Hepatocyte (in vitro differentiated cells): ENCODE data around the gene RETN. TPM values are rescaled to one million over a fixed set of nuclear protein-coding genes. Genes with fewer than 3 reads are reported as not detected.

Experiments
- DNase-seq: peaks from one replicate; pipeline ENCODE4 v3.0.0-alpha.2; 2016; ENCODE audit warnings: low spot score
- H2AFZ ChIP-seq: fragments of 200-600 bp; sonication (generic); 2 replicates; pipeline ENCODE4 v1.6.0; 2016; ENCODE audit warnings: antibody characterized with exemption, mild to moderate bottlenecking
- H3K27ac ChIP-seq: fragments of 200-600 bp; sonication (generic); 2 replicates; pipeline ENCODE4 v1.5.1; 2016; ENCODE audit warnings: mild to moderate bottlenecking
- H3K27me3 ChIP-seq: fragments of 200-600 bp; sonication (generic); 2 replicates; pipeline ENCODE4 v1.6.1; 2016
- H3K36me3 ChIP-seq: fragments of 200-600 bp; sonication (generic); replicated peaks from 2 replicates; pipeline ENCODE4 v1.5.1; 2016; ENCODE audit warnings: low read depth; ENCODE audit not compliant: insufficient read depth
- H3K4me1 ChIP-seq: fragments of 200-600 bp; sonication (generic); 2 replicates; pipeline ENCODE4 v1.5.1; 2016; ENCODE audit warnings: mild to moderate bottlenecking, moderate library complexity; ENCODE audit not compliant: insufficient read depth
- H3K4me2 ChIP-seq: fragments of 200-600 bp; sonication (generic); 2 replicates; pipeline ENCODE4 v1.6.0; 2016
- H3K4me3 ChIP-seq: fragments of 200-600 bp; sonication (generic); 2 replicates; pipeline ENCODE4 v1.5.1; 2016; ENCODE audit warnings: mild to moderate bottlenecking
- H3K79me2 ChIP-seq: fragments of 200-600 bp; sonication (generic); 2 replicates; pipeline ENCODE4 v1.6.0; 2017; ENCODE audit warnings: mild to moderate bottlenecking
- H3K9me2 ChIP-seq: fragments of 200-600 bp; sonication (generic); replicated peaks from 2 replicates; pipeline ENCODE4 v1.6.0; 2017; ENCODE audit warnings: mild to moderate bottlenecking; ENCODE audit not compliant: insufficient read depth
- H3K9me3 ChIP-seq: fragments of 200-600 bp; sonication (generic); 2 replicates; pipeline ENCODE4 v1.5.1; 2016; ENCODE audit warnings: low read depth, mild to moderate bottlenecking
- H4K20me1 ChIP-seq: fragments of 200-600 bp; sonication (generic); 2 replicates; pipeline ENCODE4 v1.6.0; 2016; ENCODE audit warnings: mild to moderate bottlenecking; ENCODE audit not compliant: insufficient read depth, poor library complexity, severe bottlenecking
- EZH2 ChIP-seq: fragments of 200-600 bp; sonication (generic); IDR thresholded peaks from 2 replicates; pipeline ENCODE4 v1.6.1; 2016; ENCODE audit warnings: antibody characterized with exemption, mild to moderate bottlenecking, borderline replicate concordance
- EZH2phosphoT487 ChIP-seq: fragments of 200-600 bp; sonication (generic); IDR thresholded peaks from one replicate; pipeline ENCODE4 v1.6.1; 2018; ENCODE audit warnings: antibody characterized with exemption, mild to moderate bottlenecking, low read depth, moderate library complexity; ENCODE audit not compliant: unreplicated experiment, severe bottlenecking
- WGBS: methylation state at CpG from one replicate; pipeline ENCODE4 v1.1.6; 2016; ENCODE audit warnings: low lambda C conversion rate; ENCODE audit errors: missing lambda C conversion rate; 5-methylcytosine and 5-hydroxymethylcytosine counted together
- polyA plus RNA-seq: library from polyadenylated mRNA; unstranded; fragments of >200 nt; fragmentation: Nextera tagmentation; extraction: Ambion mirVana; gene quantifications from 2 replicates; pipeline ENCODE4 v1.2.1, GENCODE V29; 2016
- total RNA-seq: library from RNA; depleted of rRNA; stranded (reverse); fragments of >200 nt; gene quantifications from 2 replicates; pipeline ENCODE4 v1.2.3, GENCODE V29; 2014
- TF ChIP-seq, protein P1 (sequence below): fragments of 200-600 bp; sonication (generic); IDR thresholded peaks from 2 replicates; pipeline ENCODE4 v1.5.1; 2016; ENCODE audit warnings: antibody characterized with exemption, mild to moderate bottlenecking; ENCODE audit not compliant: poor library complexity

The RETN gene
- total and polyA plus RNA-seq, 2 experiments from 2014 or later: 0.74 TPM; not detected in 1

DNA sequence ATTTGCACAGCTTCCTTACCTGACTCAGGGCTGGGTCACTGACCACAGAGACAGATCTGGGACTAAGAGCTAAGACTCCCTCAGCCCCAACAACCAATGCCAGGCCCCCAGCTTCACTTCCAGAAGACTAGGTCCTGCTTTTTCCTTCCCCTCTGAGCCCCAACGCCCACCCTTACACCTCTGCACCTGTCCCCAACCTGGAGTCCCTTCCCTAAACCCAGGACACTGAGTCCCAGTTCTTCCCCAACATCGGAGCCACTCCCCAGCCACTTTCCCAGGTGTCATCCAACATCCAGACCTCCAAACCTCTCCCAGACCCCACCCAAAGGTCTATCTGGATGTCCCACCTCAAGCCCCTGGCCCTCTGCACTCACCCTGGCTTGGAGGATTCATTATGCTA, 30.2 kb downstream of the RETN start:
- 73% methylated on average over 2 of the region's 2 CpGs for WGBS
- Histone ChIP-seq H4K20me1 (no peaks in the 10 kb centered on the region), H3K27ac (no peak overlapping the region), H3K79me2 (no peaks in the 10 kb centered on the region), H3K4me3 (no peak overlapping the region), H3K36me3 (no peaks in the 10 kb centered on the region), H2AFZ (no peak overlapping the region), H3K4me2 (no peak overlapping the region), H3K9me2 (no peaks in the 10 kb centered on the region), H3K9me3 (no peaks in the 10 kb centered on the region), H3K27me3 (peaks cover 6% of the 10 kb centered on the region), H3K4me1 (no peaks in the 10 kb centered on the region)
- DNase-seq: no peak
- TF ChIP-seq, protein P1, sequence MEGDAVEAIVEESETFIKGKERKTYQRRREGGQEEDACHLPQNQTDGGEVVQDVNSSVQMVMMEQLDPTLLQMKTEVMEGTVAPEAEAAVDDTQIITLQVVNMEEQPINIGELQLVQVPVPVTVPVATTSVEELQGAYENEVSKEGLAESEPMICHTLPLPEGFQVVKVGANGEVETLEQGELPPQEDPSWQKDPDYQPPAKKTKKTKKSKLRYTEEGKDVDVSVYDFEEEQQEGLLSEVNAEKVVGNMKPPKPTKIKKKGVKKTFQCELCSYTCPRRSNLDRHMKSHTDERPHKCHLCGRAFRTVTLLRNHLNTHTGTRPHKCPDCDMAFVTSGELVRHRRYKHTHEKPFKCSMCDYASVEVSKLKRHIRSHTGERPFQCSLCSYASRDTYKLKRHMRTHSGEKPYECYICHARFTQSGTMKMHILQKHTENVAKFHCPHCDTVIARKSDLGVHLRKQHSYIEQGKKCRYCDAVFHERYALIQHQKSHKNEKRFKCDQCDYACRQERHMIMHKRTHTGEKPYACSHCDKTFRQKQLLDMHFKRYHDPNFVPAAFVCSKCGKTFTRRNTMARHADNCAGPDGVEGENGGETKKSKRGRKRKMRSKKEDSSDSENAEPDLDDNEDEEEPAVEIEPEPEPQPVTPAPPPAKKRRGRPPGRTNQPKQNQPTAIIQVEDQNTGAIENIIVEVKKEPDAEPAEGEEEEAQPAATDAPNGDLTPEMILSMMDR: no peak
- TF ChIP-seq EZH2phosphoT487: no peak
- TF ChIP-seq EZH2: no peak

DNA sequence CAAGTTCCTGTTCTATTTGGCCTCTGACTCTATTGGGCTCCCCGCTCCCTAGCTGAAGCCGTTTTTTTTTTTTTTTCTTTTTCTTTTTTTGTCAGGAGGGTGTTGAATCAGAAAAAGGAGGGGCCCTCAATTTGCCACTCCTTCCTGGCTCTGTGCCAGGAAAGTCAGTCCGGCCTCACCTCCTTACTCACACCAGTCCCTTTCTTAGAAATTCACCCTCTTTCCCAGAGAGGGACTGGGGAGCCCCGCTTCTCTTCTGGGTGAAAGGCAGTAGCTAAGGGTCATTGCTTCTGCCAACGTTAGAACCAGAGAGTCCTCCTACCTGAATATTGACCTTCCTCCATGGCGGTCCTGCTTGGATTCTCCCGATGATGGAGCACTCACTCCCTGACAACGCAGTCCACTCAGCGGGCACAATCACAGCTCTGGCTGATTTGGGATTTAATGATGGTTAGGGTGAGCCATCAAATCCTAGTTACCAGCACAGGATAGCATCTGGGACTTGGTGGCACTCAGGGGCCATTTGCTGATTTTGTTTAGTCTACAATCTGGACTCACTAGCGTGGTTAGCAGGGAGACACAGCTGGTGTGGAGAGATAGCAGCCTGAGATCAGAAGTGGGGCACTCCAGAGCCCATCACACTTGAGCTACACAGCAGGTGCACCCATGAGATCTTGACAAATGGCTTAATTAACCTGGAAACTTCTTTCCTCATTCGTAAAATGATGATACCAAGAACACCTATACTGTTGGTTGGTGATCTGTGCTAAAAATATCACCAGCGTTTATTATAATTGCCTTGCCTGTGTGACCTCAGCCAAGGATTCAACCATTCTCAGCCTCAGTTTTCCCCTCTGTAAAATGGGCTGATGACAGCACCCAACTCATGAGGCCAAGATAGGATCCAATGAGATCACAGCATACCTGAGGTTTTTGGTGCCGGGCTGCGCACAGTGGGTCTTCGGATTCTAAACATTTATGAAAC, 30.9 kb downstream of the RETN start:
- Histone ChIP-seq H3K79me2 (no peaks in the 10 kb centered on the region), H3K36me3 (no peaks in the 10 kb centered on the region), H3K9me2 (no peaks in the 10 kb centered on the region), H4K20me1 (no peaks in the 10 kb centered on the region), H3K4me3 (no peak overlapping the region), H3K27me3 (peaks cover 6% of the 10 kb centered on the region), H3K4me1 (no peaks in the 10 kb centered on the region), H3K4me2 (no peak overlapping the region), H3K9me3 (no peaks in the 10 kb centered on the region), H3K27ac (no peak overlapping the region), H2AFZ (no peak overlapping the region)
- no peak for DNase-seq
- TF ChIP-seq EZH2: no peak
- TF ChIP-seq EZH2phosphoT487: no peak
- TF ChIP-seq, protein P1: no peak
- WGBS: 73% methylated on average over 15 of the region's 15 CpGs

DNA sequence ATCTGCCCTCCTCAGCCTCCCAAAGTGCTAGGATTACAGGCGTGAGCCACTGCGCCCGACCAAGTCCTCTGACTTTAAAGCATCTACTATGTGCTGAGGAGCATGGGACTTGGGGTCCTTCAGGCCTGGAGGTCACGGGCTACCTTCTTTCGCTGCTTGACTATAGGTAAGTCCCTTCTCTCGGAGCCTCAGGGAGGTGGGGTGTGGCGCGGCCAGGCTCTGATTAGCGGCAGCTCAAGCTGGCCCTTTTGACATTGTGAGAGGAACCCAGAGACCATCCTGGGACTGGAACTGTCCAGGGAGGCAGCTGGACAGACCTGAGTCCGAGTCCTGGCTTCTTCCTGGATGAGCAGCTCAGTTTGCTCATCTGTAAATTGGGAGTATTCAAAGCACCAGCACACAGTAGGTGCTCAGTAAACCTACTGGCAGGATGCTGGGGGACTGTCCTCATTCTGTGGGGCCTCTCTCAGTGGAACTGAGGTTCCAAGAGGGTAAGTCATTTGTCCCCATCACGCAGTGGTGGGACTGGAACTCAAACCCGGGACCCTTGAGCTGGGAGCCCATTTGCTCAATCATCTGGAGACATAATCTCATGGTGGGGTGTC, 32.3 kb downstream of the RETN start:
- H3K4me3 ChIP-seq: no peak overlapping the region
- H3K79me2 ChIP-seq: no peaks in the 10 kb centered on the region
- peaks cover 6% of the 10 kb centered on the region for H3K27me3 ChIP-seq
- H3K36me3 ChIP-seq: no peaks in the 10 kb centered on the region
- H4K20me1 ChIP-seq: no peaks in the 10 kb centered on the region
- whole genome bisulfite sequencing: 94% methylated on average over 12 of the region's 12 CpGs
- no peak for DNase-seq
- no peak overlapping the region for H3K27ac ChIP-seq
- H3K9me2 ChIP-seq: no peaks in the 10 kb centered on the region
- TF ChIP-seq EZH2phosphoT487 (no peak), EZH2 (no peak)
- TF ChIP-seq, protein P1: no peak
- no peaks in the 10 kb centered on the region for H3K4me1 ChIP-seq
- H2AFZ ChIP-seq: no peak overlapping the region
- H3K9me3 ChIP-seq: no peaks in the 10 kb centered on the region
- H3K4me2 ChIP-seq: no peak overlapping the region
